HCT116 (cell line): ENCODE measurements around the gene RIPOR3. TPM values are rescaled to one million over a fixed set of nuclear protein-coding genes. Genes with fewer than 3 reads are reported as not detected.

Experiments used
- ATAC-seq: fragments of 200-7000 bp; cut with Tn5 transposase; 2 replicates; pipeline ENCODE4 v1.9.1; 2020; ENCODE audit warnings: mild to moderate bottlenecking, moderate library complexity
- BruUV-seq: library from RNA; stranded (reverse); fragments of 400-500 nt; replicated peaks from 2 replicates; lab custom pipeline; 2021; lab: Mats Ljungman, UMichigan
- CTCF ChIA-PET: fragments of 300-600 bp; sonication (Branson Sonifier 250); formaldehyde crosslinking; loops from one replicate; lab custom pipeline; 2021; ENCODE audit warnings: antibody characterized with exemption; lab: Charles Lee
- POLR2A ChIA-PET: fragments of 300-600, 350-600 bp; sonication (Branson Sonifier 250); formaldehyde crosslinking; loops from one replicate; lab custom pipeline; 2021; ENCODE audit warnings: antibody characterized with exemption; lab: Charles Lee
- RAD21 ChIA-PET, 2 experiments: fragments of 300-600 bp; sonication (Branson Sonifier 250); formaldehyde crosslinking; loops; one replicate each; lab custom pipeline; 2023; ENCODE audit warnings: low total read pairs in 2 of 2; ENCODE audit not compliant: uncharacterized antibody in 2 of 2, unreplicated experiment in 2 of 2, low non-redundant PET in 1 of 2; lab: Charles Lee
- DNase-seq: peaks from one replicate; pipeline ENCODE4 v3.0.0-alpha.2; 2010; ENCODE audit warnings: low read depth, low spot score
- H2AFZ ChIP-seq: fragments of 200-600 bp; shearing (Covaris generic), sonication (generic); 2 replicates; pipeline ENCODE4 v1.6.1; 2017; ENCODE audit warnings: low read depth, mixed run types, mixed read lengths, antibody characterized with exemption, low read length; ENCODE audit not compliant: poor library complexity, severe bottlenecking
- H3K27ac ChIP-seq: 2 replicates; pipeline ENCODE4 v1.5.1; 2012; ENCODE audit warnings: low read depth, low read length
- H3K27me3 ChIP-seq: fragments of 200-600 bp; sonication (generic); 2 replicates; pipeline ENCODE4 v1.6.1; 2016; ENCODE audit warnings: mixed run types, low read length, mixed read lengths; ENCODE audit not compliant: insufficient read depth
- H3K36me3 ChIP-seq, 2 experiments: fragments of 200-500 bp in 1 of 2; fragments of 200-600 bp in 1 of 2; sonication (Bioruptor generic) in 1 of 2; sonication (generic) in 1 of 2; 2 replicates each; pipeline versions ENCODE4 v1.5.1 to v1.6.1; 2014 to 2016; ENCODE audit warnings: low read length in 2 of 2, inconsistent platforms in 1 of 2, mixed read lengths in 1 of 2, mixed run types in 1 of 2; ENCODE audit not compliant: insufficient read depth in 2 of 2, control insufficient read depth in 1 of 2
- H3K4me1 ChIP-seq, 2 experiments: fragments of 200-600 bp in 1 of 2; sonication (generic) in 1 of 2; 2 replicates each; pipeline versions ENCODE4 v1.5.1 to v1.6.1; 2012 to 2017; ENCODE audit warnings: low read length in 2 of 2, inconsistent platforms in 1 of 2, mild to moderate bottlenecking in 1 of 2, mixed read lengths in 1 of 2, mixed run types in 1 of 2, moderate library complexity in 1 of 2; ENCODE audit not compliant: insufficient read depth in 2 of 2, control insufficient read depth in 1 of 2
- H3K4me2 ChIP-seq: fragments of 200-600 bp; sonication (generic); 2 replicates; pipeline ENCODE4 v1.6.1; 2017; ENCODE audit warnings: mixed run types, low read length, mixed read lengths
- H3K4me3 ChIP-seq, 2 experiments: fragments of 200-600 bp in 1 of 2; sonication (generic) in 1 of 2; replicated peaks in 1 of 2; 2 replicates each; pipeline ENCODE4 v1.5.1; 2011 to 2016; ENCODE audit warnings: low read length in 2 of 2, control low read depth in 1 of 2, low read depth in 1 of 2, mild to moderate bottlenecking in 1 of 2, mixed read lengths in 1 of 2, mixed run types in 1 of 2
- H3K79me2 ChIP-seq: fragments of 200-600 bp; sonication (generic); 2 replicates; pipeline ENCODE4 v1.6.1; 2017; ENCODE audit warnings: mild to moderate bottlenecking, mixed run types, low read length, moderate library complexity, mixed read lengths; ENCODE audit not compliant: insufficient read depth
- H3K9ac ChIP-seq: fragments of 200-600 bp; sonication (generic); 2 replicates; pipeline ENCODE4 v1.6.1; 2016; ENCODE audit warnings: low read length, mixed read lengths
- H3K9me2 ChIP-seq: fragments of 200-600 bp; sonication (generic), shearing (Covaris generic); 2 replicates; pipeline ENCODE4 v1.6.1; 2017; ENCODE audit warnings: mixed run types, mild to moderate bottlenecking, moderate library complexity; ENCODE audit not compliant: insufficient read depth
- H3K9me3 ChIP-seq, 2 experiments: fragments of 200-500 bp in 1 of 2; fragments of 200-600 bp in 1 of 2; sonication (Bioruptor generic) in 1 of 2; sonication (generic) in 1 of 2; 2 replicates each; pipeline ENCODE4 v1.6.1; 2014 to 2017; ENCODE audit warnings: low read length in 2 of 2, mixed read lengths in 2 of 2, inconsistent platforms in 1 of 2, low read depth in 1 of 2, mild to moderate bottlenecking in 1 of 2, mixed run types in 1 of 2, moderate library complexity in 1 of 2; ENCODE audit not compliant: control insufficient read depth in 1 of 2, insufficient read depth in 1 of 2
- H4K20me1 ChIP-seq: fragments of 200-600 bp; sonication (generic), shearing (Covaris generic); 2 replicates; pipeline ENCODE4 v1.6.1; 2017; ENCODE audit warnings: mixed run types, mild to moderate bottlenecking, moderate library complexity; ENCODE audit not compliant: insufficient read depth
- ATF3 ChIP-seq: IDR thresholded peaks from 2 replicates; pipeline ENCODE4 v1.6.1; 2012
- CEBPB ChIP-seq: IDR thresholded peaks from 2 replicates; pipeline ENCODE4 v1.6.1; 2012; ENCODE audit warnings: low read depth
- CTCF ChIP-seq, 3 experiments: fragments of 200-600 bp in 1 of 3; sonication (generic) in 1 of 3; IDR thresholded peaks in 2 of 3; conservative IDR thresholded peaks in 1 of 3; 2 replicates each; pipeline ENCODE4 v1.5.1; 2012 to 2017; ENCODE audit warnings: low read depth in 2 of 3, low read length in 2 of 3, antibody characterized with exemption in 1 of 3, borderline replicate concordance in 1 of 3, control low read depth in 1 of 3, mild to moderate bottlenecking in 1 of 3, mixed read lengths in 1 of 3, mixed run types in 1 of 3, moderate library complexity in 1 of 3; ENCODE audit not compliant: insufficient read depth in 1 of 3
- EGR1 ChIP-seq: IDR thresholded peaks from 2 replicates; pipeline ENCODE4 v1.6.1; 2012; ENCODE audit warnings: low read depth
- POLR2A ChIP-seq: IDR thresholded peaks from 2 replicates; pipeline ENCODE4 v1.7.0; 2011; ENCODE audit warnings: borderline replicate concordance; ENCODE audit not compliant: insufficient read depth, insufficient read length; ENCODE audit errors: extremely low read depth
- REST ChIP-seq: IDR thresholded peaks from 2 replicates; pipeline ENCODE4 v1.6.1; 2012; ENCODE audit warnings: low read depth
- SP1 ChIP-seq: IDR thresholded peaks from 2 replicates; pipeline ENCODE4 v1.6.1; 2012; ENCODE audit warnings: low read depth
- YY1 ChIP-seq: IDR thresholded peaks from 2 replicates; pipeline ENCODE4 v1.6.1; 2011; ENCODE audit warnings: low read length, low read depth, moderate library complexity, mild to moderate bottlenecking; ENCODE audit not compliant: insufficient replicate concordance; ENCODE audit errors: extremely low read depth
- ZBTB33 ChIP-seq: IDR thresholded peaks from 2 replicates; pipeline ENCODE4 v1.6.1; 2011; ENCODE audit warnings: mild to moderate bottlenecking, low read length, moderate library complexity; ENCODE audit not compliant: insufficient replicate concordance; ENCODE audit errors: extremely low read depth
- intact Hi-C: fragments of 100-400 bp; cut with micrococcal nuclease; formaldehyde crosslinking; loops from 2 replicates; pipeline ENCODE4 v1.10.0; 2022
- total RNA-seq: library from RNA; stranded (reverse); gene quantifications from one replicate; pipeline ENCODE4 v1.2.1, GENCODE V29; 2021; ENCODE audit not compliant: unreplicated experiment

RIPOR3 gene
- total RNA-seq, 1 experiment from 2014 or later = 0.22 TPM

- POLR2A ChIA-PET = interaction anchor here (3.1 kb wide), 1 partner anchor 12 kb away, joined by 14 read pairs; no protein-coding TSS in a partner anchor
- no peaks in the 10 kb centered on the region for H3K36me3 ChIP-seq
- no peaks in the 10 kb centered on the region for H4K20me1 ChIP-seq
- no peak for ATAC-seq
- H3K27me3 ChIP-seq = no peaks in the 10 kb centered on the region
- no peak overlapping the region for H3K4me3 ChIP-seq
- no peak overlapping the region for H3K4me2 ChIP-seq
- no peak overlapping the region for H3K9ac ChIP-seq
- H3K9me2 ChIP-seq = no peaks in the 10 kb centered on the region
- RAD21 ChIA-PET = interaction anchor here in 1 of 2 experiments (0.7 kb wide), 1 partner anchor 26 kb away, joined by 3 read pairs; no protein-coding TSS in a partner anchor
- TF ChIP-seq SP1 (no peak), REST (no peak), ZBTB33 (no peak), YY1 (no peak), ATF3 (no peak), CEBPB (no peak), POLR2A (no peak), CTCF (IDR thresholded peaks at IDR 0.05 in 2 of 3, conservative IDR thresholded peaks at IDR 0.05 in 1 of 3; ENCODE audit: borderline replicate concordance in 1 of 3, insufficient read depth in 1 of 3, low read depth in 2 of 3, low read length in 2 of 3) (no peak), EGR1 (no peak)
- CTCF ChIA-PET = interaction anchor here (2.0 kb wide), 1 partner anchor 90 kb away, joined by 8 read pairs; no protein-coding TSS in a partner anchor
- no peak overlapping the region for H3K27ac ChIP-seq
- no peaks in the 10 kb centered on the region for H3K9me3 ChIP-seq
- DNase-seq = no peak
- intact Hi-C loops = no loop called here
- H3K79me2 ChIP-seq = no peaks in the 10 kb centered on the region
- peaks cover 18 to 59% of the 10 kb centered on the region in 2 experiments; a peak in 3 of 4 replicates for H3K4me1 ChIP-seq
- H2AFZ ChIP-seq = no peak overlapping the region
- no TSS peak for BruUV-seq
Measured at GRCh38 chr20:50716518-50716917, 25.2 kb upstream of the RIPOR3 start.
